GM18870 (cell line): Measurements from ENCODE around the gene MAP3K2.
"Not testable (repeated sequence)": the region's sequence is repeated elsewhere in the genome, so short reads cannot be mapped to it uniquely, and the experiment has no call there.

Source experiments
- ATAC-seq: cut with Tn5 transposase; IDR thresholded peaks from one replicate; pipeline ENCODE4 v1.9.1; 2021; ENCODE audit warnings: moderate library complexity; ENCODE audit not compliant: unreplicated experiment

Gene MAP3K2

GRCh38 chr2:127421871-127422558 lies 34.2 kb upstream of the MAP3K2 start:
- ATAC-seq = no peak

- no peak for ATAC-seq
Measured at GRCh38 chr2:127421116-127421800, 33.5 kb upstream of the MAP3K2 start.

- no peak for ATAC-seq
Measured at GRCh38 chr2:127420039-127420864, 32.5 kb upstream of the MAP3K2 start.

GRCh38 chr2:127419448-127420038 lies 31.8 kb upstream of the MAP3K2 start:
- no peak for ATAC-seq

- no peak for ATAC-seq
Measured at GRCh38 chr2:127419112-127419430, 31.3 kb upstream of the MAP3K2 start.

GRCh38 chr2:127418300-127419111 lies 30.7 kb upstream of the MAP3K2 start, which contains the start of gene PROC:
PROC (plus strand) TSS chr2:127418427; CDS start chr2:127419943, 1,516 bp downstream.
- no peak for ATAC-seq

- ATAC-seq = no peak
Measured at GRCh38 chr2:127417406-127417805, 29.6 kb upstream of the MAP3K2 start.

- ATAC-seq = no peak
Measured at GRCh38 chr2:127416506-127417001, 28.8 kb upstream of the MAP3K2 start.

- peak; percentile 42 for ATAC-seq
Measured at GRCh38 chr2:127415593-127416505, 28.1 kb upstream of the MAP3K2 start.

- no peak for ATAC-seq
Measured at GRCh38 chr2:127414638-127415592, 27.1 kb upstream of the MAP3K2 start.

- no peak for ATAC-seq
Measured at GRCh38 chr2:127413782-127414637, 26.2 kb upstream of the MAP3K2 start.

GRCh38 chr2:127413200-127413599 lies 25.4 kb upstream of the MAP3K2 start:
- ATAC-seq = no peak

- ATAC-seq = no peak
Measured at GRCh38 chr2:127411653-127412369, 24.0 kb upstream of the MAP3K2 start.

GRCh38 chr2:127410871-127411652 lies 23.3 kb upstream of the MAP3K2 start:
- peak; percentile 78 for ATAC-seq

- not testable (repeated sequence) for ATAC-seq
Measured at GRCh38 chr2:127409716-127410115, 21.9 kb upstream of the MAP3K2 start.

- ATAC-seq = no peak
Measured at GRCh38 chr2:127408807-127409099, 21.0 kb upstream of the MAP3K2 start.
